Sigmoid colon (tissue), 4 donors: ENCODE measurements around the gene DNAAF1.

Experiments
- EP300 ChIP-seq, 4 donors: sonication (generic); formaldehyde crosslinking; IDR thresholded peaks; one replicate each; pipeline ENCODE4 v1.6.1; 2017; ENCODE audit warnings: antibody characterized with exemption in 4 of 4
- POLR2A ChIP-seq, 2 donors: fragments of 450-650 bp; IDR thresholded peaks; one replicate each; pipeline ENCODE4 v1.6.1; 2016; ENCODE audit warnings: antibody characterized with exemption in 2 of 2, mild to moderate bottlenecking in 2 of 2, moderate library complexity in 2 of 2
- POLR2AphosphoS5 ChIP-seq, 4 donors: sonication (generic); formaldehyde crosslinking; IDR thresholded peaks; one replicate each; pipeline ENCODE4 v1.6.1; 2017; ENCODE audit warnings: antibody characterized with exemption in 4 of 4
- TF ChIP-seq, protein P1 (sequence below), 4 experiments: fragments of 450-650 bp in 3 of 4; fragments of 200-600 bp in 1 of 4; IDR thresholded peaks; one replicate each; pipeline ENCODE4 v1.5.1; 2016 to 2019; ENCODE audit warnings: antibody characterized with exemption in 4 of 4, mild to moderate bottlenecking in 3 of 4, moderate library complexity in 2 of 4

- no peak for TF ChIP-seq POLR2AphosphoS5 (IDR thresholded peaks at IDR 0.05)
- TF ChIP-seq POLR2A (IDR thresholded peaks at IDR 0.05): no peak
- TF ChIP-seq, protein P1, sequence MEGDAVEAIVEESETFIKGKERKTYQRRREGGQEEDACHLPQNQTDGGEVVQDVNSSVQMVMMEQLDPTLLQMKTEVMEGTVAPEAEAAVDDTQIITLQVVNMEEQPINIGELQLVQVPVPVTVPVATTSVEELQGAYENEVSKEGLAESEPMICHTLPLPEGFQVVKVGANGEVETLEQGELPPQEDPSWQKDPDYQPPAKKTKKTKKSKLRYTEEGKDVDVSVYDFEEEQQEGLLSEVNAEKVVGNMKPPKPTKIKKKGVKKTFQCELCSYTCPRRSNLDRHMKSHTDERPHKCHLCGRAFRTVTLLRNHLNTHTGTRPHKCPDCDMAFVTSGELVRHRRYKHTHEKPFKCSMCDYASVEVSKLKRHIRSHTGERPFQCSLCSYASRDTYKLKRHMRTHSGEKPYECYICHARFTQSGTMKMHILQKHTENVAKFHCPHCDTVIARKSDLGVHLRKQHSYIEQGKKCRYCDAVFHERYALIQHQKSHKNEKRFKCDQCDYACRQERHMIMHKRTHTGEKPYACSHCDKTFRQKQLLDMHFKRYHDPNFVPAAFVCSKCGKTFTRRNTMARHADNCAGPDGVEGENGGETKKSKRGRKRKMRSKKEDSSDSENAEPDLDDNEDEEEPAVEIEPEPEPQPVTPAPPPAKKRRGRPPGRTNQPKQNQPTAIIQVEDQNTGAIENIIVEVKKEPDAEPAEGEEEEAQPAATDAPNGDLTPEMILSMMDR (IDR thresholded peaks at IDR 0.05): no peak
- no peak for TF ChIP-seq EP300 (IDR thresholded peaks at IDR 0.05)
Observed at GRCh38 chr16:84178146-84178765, 33.1 kb downstream of the DNAAF1 start.
